Measurements from ENCODE around the gene NME4.
A peak's percentile ranks its signal among the peaks of the same experiment; 100 is the strongest.

NME4 gene

GRCh38 chr16:363766-364490 lies 33.1 kb upstream of the NME4 start:
- no peak for FAIRE-seq

GRCh38 chr16:364595-365491 lies 32.2 kb upstream of the NME4 start:
- no peak for FAIRE-seq

- no peak for FAIRE-seq
Observed at GRCh38 chr16:366476-366875, 30.5 kb upstream of the NME4 start.

GRCh38 chr16:367333-367903 lies 29.6 kb upstream of the NME4 start:
- FAIRE-seq: no peak

GRCh38 chr16:368388-369158 lies 28.4 kb upstream of the NME4 start:
- no peak for FAIRE-seq

- FAIRE-seq: no peak
Observed at GRCh38 chr16:369275-369865, 27.6 kb upstream of the NME4 start.

- no peak for FAIRE-seq
Observed at GRCh38 chr16:369866-370436, 27.0 kb upstream of the NME4 start.

- FAIRE-seq: peak; percentile 95
Observed at GRCh38 chr16:370443-370842, 26.6 kb upstream of the NME4 start, which contains the start of gene MRPL28. Gene MRPL28 (minus strand): TSS chr16:370538. CDS start chr16:370218, 320 bp downstream.

- FAIRE-seq: no peak
Observed at GRCh38 chr16:370979-371514, 26.0 kb upstream of the NME4 start.

- FAIRE-seq: peak; percentile 71
Observed at GRCh38 chr16:371515-372301, 25.3 kb upstream of the NME4 start.

GRCh38 chr16:372302-372983 lies 24.6 kb upstream of the NME4 start:
- no peak for FAIRE-seq

GRCh38 chr16:373020-373598 lies 23.9 kb upstream of the NME4 start:
- no peak for FAIRE-seq

GRCh38 chr16:373848-374615 lies 23.0 kb upstream of the NME4 start:
- FAIRE-seq: no peak

- FAIRE-seq: no peak
Observed at GRCh38 chr16:374616-374926, 22.4 kb upstream of the NME4 start.

GRCh38 chr16:375212-375611 lies 21.8 kb upstream of the NME4 start:
- FAIRE-seq: no peak

GRCh38 chr16:375927-376816 lies 20.8 kb upstream of the NME4 start:
- FAIRE-seq: no peak

GRCh38 chr16:376817-377418 lies 20.1 kb upstream of the NME4 start:
- no peak for FAIRE-seq

- no peak for FAIRE-seq
Observed at GRCh38 chr16:377419-377951, 19.5 kb upstream of the NME4 start.
